HG03135 (cell line): ENCODE data around the gene COX20.

Source experiments
- ATAC-seq: cut with Tn5 transposase; IDR thresholded peaks from one replicate; pipeline ENCODE4 v1.9.1; 2021; ENCODE audit warnings: mild to moderate bottlenecking, moderate library complexity; ENCODE audit not compliant: unreplicated experiment

Gene COX20

GRCh38 chr1:244850896-244851295 is 15.4 kb downstream of the COX20 start:
- ATAC-seq = no peak

GRCh38 chr1:244851546-244852231 is 16.2 kb downstream of the COX20 start:
- ATAC-seq = no peak

GRCh38 chr1:244852694-244853093 is 17.2 kb downstream of the COX20 start:
- ATAC-seq = no peak

- no peak for ATAC-seq
Measured at GRCh38 chr1:244854166-244854565, 18.7 kb downstream of the COX20 start.

- ATAC-seq = no peak
Measured at GRCh38 chr1:244854865-244855578, 19.6 kb downstream of the COX20 start.

- ATAC-seq = no peak
Measured at GRCh38 chr1:244857761-244858160, 22.3 kb downstream of the COX20 start.

GRCh38 chr1:244858357-244858756 is 22.9 kb downstream of the COX20 start:
- ATAC-seq = no peak

- ATAC-seq = no peak
Measured at GRCh38 chr1:244860078-244860477, 24.6 kb downstream of the COX20 start.

- no peak for ATAC-seq
Measured at GRCh38 chr1:244860914-244861610, 25.6 kb downstream of the COX20 start.

GRCh38 chr1:244861683-244862082 is 26.2 kb downstream of the COX20 start:
- no peak for ATAC-seq

- ATAC-seq = no peak
Measured at GRCh38 chr1:244862354-244862698, 26.9 kb downstream of the COX20 start.

- ATAC-seq = peak; percentile 46
Measured at GRCh38 chr1:244862699-244863490, 27.4 kb downstream of the COX20 start.

GRCh38 chr1:244863491-244864252 is 28.2 kb downstream of the COX20 start:
- ATAC-seq = peak; percentile 1

- peak; percentile 65 for ATAC-seq
Measured at GRCh38 chr1:244864253-244865027, 29.0 kb downstream of the COX20 start, which contains the start of gene HNRNPU. Gene HNRNPU, minus strand, starts transcription at chr1:244864543. Its CDS starts 236 bp downstream, at chr1:244864307.

- no peak for ATAC-seq
Measured at GRCh38 chr1:244865028-244865371, 29.5 kb downstream of the COX20 start.

GRCh38 chr1:244865820-244866219 is 30.4 kb downstream of the COX20 start:
- no peak for ATAC-seq

GRCh38 chr1:244866355-244866754 is 30.9 kb downstream of the COX20 start:
- no peak for ATAC-seq

- no peak for ATAC-seq
Measured at GRCh38 chr1:244868484-244869363, 33.3 kb downstream of the COX20 start.

- no peak for ATAC-seq
Measured at GRCh38 chr1:244869364-244869827, 33.9 kb downstream of the COX20 start.
